OCI-LY1 (cell line): ENCODE measurements around the gene MAPT.

ENCODE experiments used
- H2AFZ ChIP-seq: fragments of 200-600 bp; sonication (generic), shearing (Covaris generic); 2 replicates; pipeline ENCODE4 v1.6.0; 2014; ENCODE audit warnings: antibody characterized with exemption, mild to moderate bottlenecking, low read length
- H3F3A ChIP-seq: fragments of 200-600 bp; sonication (generic), shearing (Covaris generic); 2 replicates; pipeline ENCODE4 v1.6.0; 2014; ENCODE audit warnings: mild to moderate bottlenecking, antibody characterized with exemption, low read length, moderate library complexity; ENCODE audit not compliant: insufficient read depth
- H3K27ac ChIP-seq: fragments of 200-600 bp; sonication (generic); 2 replicates; pipeline ENCODE4 v1.5.1; 2014; ENCODE audit warnings: low read length, mixed run types, mild to moderate bottlenecking, low read depth; ENCODE audit not compliant: poor library complexity, severe bottlenecking
- H3K27me3 ChIP-seq: fragments of 200-600 bp; sonication (generic); 2 replicates; pipeline ENCODE4 v1.6.0; 2014; ENCODE audit warnings: antibody characterized with exemption, mild to moderate bottlenecking, low read length, moderate library complexity; ENCODE audit not compliant: insufficient read depth
- H3K36me3 ChIP-seq: fragments of 200-600 bp; sonication (generic); 2 replicates; pipeline ENCODE4 v1.6.1; 2014; ENCODE audit warnings: mild to moderate bottlenecking, antibody characterized with exemption, low read length, moderate library complexity, mixed read lengths; ENCODE audit not compliant: insufficient read depth
- H3K4me1 ChIP-seq: fragments of 200-600 bp; sonication (generic); 2 replicates; pipeline ENCODE4 v1.5.1; 2014; ENCODE audit warnings: mild to moderate bottlenecking, low read length, moderate library complexity; ENCODE audit not compliant: insufficient read depth, severe bottlenecking
- H3K4me2 ChIP-seq: fragments of 200-600 bp; sonication (generic), shearing (Covaris generic); 2 replicates; pipeline ENCODE4 v1.6.1; 2014; ENCODE audit warnings: low read length
- H3K4me3 ChIP-seq: fragments of 200-600 bp; sonication (generic); 2 replicates; pipeline ENCODE4 v1.5.1; 2014; ENCODE audit warnings: low read length, low read depth, mild to moderate bottlenecking, mixed read lengths; ENCODE audit not compliant: poor library complexity, severe bottlenecking
- H3K79me2 ChIP-seq: fragments of 200-600 bp; shearing (Covaris generic); 2 replicates; pipeline ENCODE4 v1.6.1; 2016; ENCODE audit warnings: mixed run types, low read length, mixed read lengths; ENCODE audit not compliant: insufficient read depth
- H3K9ac ChIP-seq: fragments of 200-600 bp; sonication (generic), shearing (Covaris generic); 2 replicates; pipeline ENCODE4 v1.6.1; 2014; ENCODE audit warnings: mild to moderate bottlenecking, low read length, mixed read lengths
- H3K9me2 ChIP-seq: fragments of 200-600 bp; sonication (generic), shearing (Covaris generic); 2 replicates; pipeline ENCODE4 v1.6.1; 2014; ENCODE audit warnings: low read depth, mild to moderate bottlenecking, low read length, mixed read lengths
- H3K9me3 ChIP-seq: fragments of 200-600 bp; shearing (Covaris generic); 2 replicates; pipeline ENCODE4 v1.6.1; 2014; ENCODE audit warnings: low read length, mixed read lengths
- H4K20me1 ChIP-seq: fragments of 200-600 bp; sonication (generic), shearing (Covaris generic); 2 replicates; pipeline ENCODE4 v1.6.0; 2016; ENCODE audit warnings: mild to moderate bottlenecking, low read length; ENCODE audit not compliant: insufficient read depth
- CTCF ChIP-seq: fragments of 200-600 bp; sonication (generic), shearing (Covaris generic); IDR thresholded peaks from 2 replicates; pipeline ENCODE4 v1.5.1; 2017; ENCODE audit warnings: mild to moderate bottlenecking, antibody characterized with exemption, low read length, moderate library complexity, mixed read lengths
- EZH2 ChIP-seq: fragments of 200-600 bp; sonication (generic), shearing (Covaris generic); IDR thresholded peaks from 2 replicates; pipeline ENCODE4 v1.8.0; 2017; ENCODE audit warnings: borderline replicate concordance, mixed run types, mild to moderate bottlenecking, antibody characterized with exemption, low read length, moderate library complexity, mixed read lengths

MAPT gene

GRCh38 chr17:45906237-45906636 lies 11.9 kb downstream of the MAPT start:
- H3F3A ChIP-seq, result no peaks in the 10 kb centered on the region
- no peaks in the 10 kb centered on the region for H3K27me3 ChIP-seq
- no peak overlapping the region for H3K4me3 ChIP-seq
- TF ChIP-seq CTCF, result no peak
- no peak for TF ChIP-seq EZH2
- H3K36me3 ChIP-seq, result no peaks in the 10 kb centered on the region
- no peaks in the 10 kb centered on the region for H3K9me3 ChIP-seq
- H3K9ac ChIP-seq, result no peak overlapping the region
- H4K20me1 ChIP-seq, result no peaks in the 10 kb centered on the region
- no peaks in the 10 kb centered on the region for H3K79me2 ChIP-seq
- no peak overlapping the region for H2AFZ ChIP-seq
- H3K4me1 ChIP-seq, result no peaks in the 10 kb centered on the region
- H3K9me2 ChIP-seq, result no peaks in the 10 kb centered on the region
- no peak overlapping the region for H3K27ac ChIP-seq
- H3K4me2 ChIP-seq, result no peak overlapping the region

- H3K27ac ChIP-seq, result no peak overlapping the region
- H3K36me3 ChIP-seq, result no peaks in the 10 kb centered on the region; the same call in 1 of the 2 replicates
- no peak overlapping the region for H3K9ac ChIP-seq
Observed at GRCh38 chr17:45906927-45907622, 12.7 kb downstream of the MAPT start.

GRCh38 chr17:45907750-45908395 lies 13.5 kb downstream of the MAPT start:
- H3K79me2 ChIP-seq, result no peaks in the 10 kb centered on the region
- TF ChIP-seq CTCF (no peak), EZH2 (no peak)
- H3K27ac ChIP-seq, result no peak overlapping the region
- H3K27me3 ChIP-seq, result peaks cover 9% of the 10 kb centered on the region; the same call in 1 of the 2 replicates
- H3K4me1 ChIP-seq, result no peaks in the 10 kb centered on the region
- no peak overlapping the region for H3K4me3 ChIP-seq
- no peaks in the 10 kb centered on the region for H3K9me2 ChIP-seq
- no peaks in the 10 kb centered on the region for H3K9me3 ChIP-seq
- no peak overlapping the region for H3K9ac ChIP-seq
- H3F3A ChIP-seq, result no peaks in the 10 kb centered on the region
- no peaks in the 10 kb centered on the region; the same call in 1 of the 2 replicates for H3K36me3 ChIP-seq
- H2AFZ ChIP-seq, result no peak overlapping the region
- H3K4me2 ChIP-seq, result no peak overlapping the region
- no peaks in the 10 kb centered on the region for H4K20me1 ChIP-seq

More at GRCh38 chr17:45906927-45907622, 12.7 kb downstream of the MAPT start:
- no peaks in the 10 kb centered on the region for H3K4me1 ChIP-seq
- H2AFZ ChIP-seq, result no peak overlapping the region
- no peak overlapping the region for H3K4me2 ChIP-seq
- no peaks in the 10 kb centered on the region for H3K9me2 ChIP-seq
- H4K20me1 ChIP-seq, result no peaks in the 10 kb centered on the region
- H3K4me3 ChIP-seq, result no peak overlapping the region
- peaks cover 2% of the 10 kb centered on the region; the same call in 1 of the 2 replicates for H3K27me3 ChIP-seq
- no peaks in the 10 kb centered on the region for H3K79me2 ChIP-seq
- no peaks in the 10 kb centered on the region for H3K9me3 ChIP-seq
- no peaks in the 10 kb centered on the region for H3F3A ChIP-seq
- TF ChIP-seq EZH2, result no peak
